ENCODE measurements around the gene KCNQ1.

The KCNQ1 gene

DNA sequence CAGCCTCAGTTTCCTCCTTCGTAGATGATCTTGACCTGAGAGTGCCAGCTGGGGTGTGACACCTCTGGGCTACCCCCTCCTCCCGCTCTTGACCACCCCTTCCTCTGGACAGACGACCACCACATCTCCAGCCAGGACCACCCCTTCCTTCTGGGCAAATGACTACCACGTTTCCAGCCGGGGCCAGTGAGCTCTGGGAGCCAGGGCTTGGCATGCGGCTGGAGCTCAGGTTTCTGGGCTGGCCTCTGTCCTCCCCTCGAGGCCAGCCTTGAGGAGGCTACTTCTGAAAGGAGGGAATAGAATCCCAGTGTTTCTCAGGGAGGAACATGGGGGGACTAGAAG lies 134.1 kb downstream of the KCNQ1 start:
- TF ChIP-seq, protein P1, sequence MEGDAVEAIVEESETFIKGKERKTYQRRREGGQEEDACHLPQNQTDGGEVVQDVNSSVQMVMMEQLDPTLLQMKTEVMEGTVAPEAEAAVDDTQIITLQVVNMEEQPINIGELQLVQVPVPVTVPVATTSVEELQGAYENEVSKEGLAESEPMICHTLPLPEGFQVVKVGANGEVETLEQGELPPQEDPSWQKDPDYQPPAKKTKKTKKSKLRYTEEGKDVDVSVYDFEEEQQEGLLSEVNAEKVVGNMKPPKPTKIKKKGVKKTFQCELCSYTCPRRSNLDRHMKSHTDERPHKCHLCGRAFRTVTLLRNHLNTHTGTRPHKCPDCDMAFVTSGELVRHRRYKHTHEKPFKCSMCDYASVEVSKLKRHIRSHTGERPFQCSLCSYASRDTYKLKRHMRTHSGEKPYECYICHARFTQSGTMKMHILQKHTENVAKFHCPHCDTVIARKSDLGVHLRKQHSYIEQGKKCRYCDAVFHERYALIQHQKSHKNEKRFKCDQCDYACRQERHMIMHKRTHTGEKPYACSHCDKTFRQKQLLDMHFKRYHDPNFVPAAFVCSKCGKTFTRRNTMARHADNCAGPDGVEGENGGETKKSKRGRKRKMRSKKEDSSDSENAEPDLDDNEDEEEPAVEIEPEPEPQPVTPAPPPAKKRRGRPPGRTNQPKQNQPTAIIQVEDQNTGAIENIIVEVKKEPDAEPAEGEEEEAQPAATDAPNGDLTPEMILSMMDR (IDR thresholded peaks at IDR 0.05), result no peak

DNA sequence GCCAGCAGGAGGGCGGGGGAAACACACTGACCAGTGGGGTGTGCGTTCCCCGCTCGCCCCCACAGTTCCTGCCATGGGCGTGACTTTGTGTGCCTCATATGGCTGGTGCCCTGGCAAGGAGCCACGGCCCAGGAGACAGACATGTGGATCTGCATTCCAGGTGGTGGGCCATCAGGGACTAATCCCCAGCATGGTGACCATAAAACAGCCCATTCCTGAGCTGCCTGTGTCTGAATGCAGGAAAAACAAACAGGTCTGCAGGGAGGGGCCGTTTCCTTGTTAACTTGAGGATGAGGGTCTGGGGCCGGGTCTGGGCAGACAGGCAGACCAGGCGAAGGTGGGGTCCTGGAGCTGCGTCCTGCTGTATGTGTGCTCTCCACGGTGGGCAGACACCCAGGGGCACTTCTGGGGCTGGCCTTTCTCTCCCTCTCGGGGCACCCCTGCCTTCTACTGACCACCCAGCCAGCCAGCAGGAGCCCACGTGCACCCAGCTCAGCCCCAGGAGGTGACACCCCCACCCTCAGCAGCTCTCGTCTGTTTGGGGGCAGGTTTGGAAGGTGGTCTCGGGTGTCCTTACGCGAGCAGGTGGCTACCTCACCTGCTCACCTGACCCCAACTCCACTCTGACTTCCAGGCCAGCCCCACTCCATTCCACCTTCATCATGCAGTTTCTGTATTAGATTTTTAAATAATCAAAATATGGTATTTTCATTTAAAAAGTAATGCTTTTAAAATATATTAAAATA lies 134.7 kb downstream of the KCNQ1 start:
- TF ChIP-seq, protein P1 (IDR thresholded peaks at IDR 0.05), result no peak

DNA sequence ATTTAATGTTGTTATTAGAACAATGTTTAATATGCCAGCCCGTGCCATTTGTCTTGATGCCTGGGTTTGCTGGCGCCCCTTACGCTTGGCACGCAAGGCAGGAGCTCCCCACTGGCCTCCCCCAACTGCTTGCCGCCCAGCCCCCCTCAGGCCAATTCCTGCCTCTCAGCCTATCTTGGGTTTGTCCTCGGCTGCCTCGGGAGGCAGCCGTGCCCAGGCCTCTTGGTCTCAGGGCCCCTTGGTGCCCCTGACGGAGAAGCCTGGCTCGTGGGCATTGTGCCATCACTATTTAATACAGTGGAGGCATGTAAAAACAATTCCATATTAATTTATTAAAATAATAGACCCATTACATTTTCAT lies 135.2 kb downstream of the KCNQ1 start:
- TF ChIP-seq, protein P1 (IDR thresholded peaks at IDR 0.05), result no peak

DNA sequence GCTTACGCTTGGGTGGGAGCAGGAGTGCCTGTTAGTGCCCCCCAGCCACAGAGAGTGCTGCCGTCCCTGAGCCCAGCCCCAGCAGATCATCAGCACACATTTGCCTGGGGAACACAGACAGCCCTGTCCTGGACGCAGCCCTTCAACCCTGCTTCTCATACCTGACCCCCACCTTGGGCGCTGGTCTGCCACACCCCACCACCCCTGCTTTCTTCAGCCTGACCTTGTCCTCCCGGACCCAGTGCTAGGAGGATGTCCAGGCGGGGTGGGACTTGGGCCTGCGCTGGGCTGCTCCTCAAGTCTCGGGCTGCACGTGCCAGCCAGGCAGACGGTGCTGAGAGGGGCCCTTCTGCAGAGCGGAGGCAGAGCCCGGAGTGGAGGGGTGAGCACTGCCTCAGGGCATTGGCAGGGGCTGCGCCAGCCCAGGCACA lies 135.8 kb downstream of the KCNQ1 start:
- TF ChIP-seq, protein P1 (IDR thresholded peaks at IDR 0.05), result no peak

DNA sequence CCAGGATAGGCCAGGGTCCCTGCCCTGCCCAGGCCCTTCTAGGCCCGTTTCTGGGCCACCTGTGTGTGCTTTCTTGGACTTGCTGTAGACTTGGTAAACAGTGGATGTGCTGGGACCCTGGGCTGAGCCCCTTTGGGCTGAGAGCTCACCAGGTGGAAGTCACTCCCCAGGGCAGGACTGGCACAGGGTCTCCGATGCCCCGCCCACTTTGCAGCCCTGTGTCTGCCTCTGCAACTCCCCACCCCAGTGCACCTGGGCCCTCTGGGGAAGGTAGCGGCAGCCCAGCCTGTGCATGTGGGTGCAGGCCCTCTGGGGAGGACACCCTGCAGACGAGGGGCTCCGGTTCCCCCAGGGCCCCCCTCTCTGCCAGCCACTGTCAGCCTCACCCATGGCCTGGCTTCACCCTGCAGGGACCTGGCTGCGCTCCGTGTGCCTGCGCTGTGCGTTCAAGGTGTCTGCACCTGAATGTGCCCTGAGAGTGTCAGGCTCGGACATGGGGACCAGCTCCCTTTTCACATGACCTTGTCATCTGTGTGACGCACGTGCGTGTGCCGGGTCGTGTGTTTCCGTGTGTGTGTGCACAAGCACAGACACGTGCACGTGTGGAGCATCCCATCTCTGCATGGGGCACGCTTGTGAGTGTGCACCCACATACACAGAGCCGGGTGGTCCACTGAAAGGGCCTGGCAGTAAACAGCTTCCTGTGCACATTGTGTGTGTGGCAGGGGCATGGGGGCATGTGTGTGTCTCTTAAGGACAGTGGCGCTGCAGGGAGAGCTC lies 136.5 kb downstream of the KCNQ1 start:
- TF ChIP-seq, protein P1 (IDR thresholded peaks at IDR 0.05), result no peak

DNA sequence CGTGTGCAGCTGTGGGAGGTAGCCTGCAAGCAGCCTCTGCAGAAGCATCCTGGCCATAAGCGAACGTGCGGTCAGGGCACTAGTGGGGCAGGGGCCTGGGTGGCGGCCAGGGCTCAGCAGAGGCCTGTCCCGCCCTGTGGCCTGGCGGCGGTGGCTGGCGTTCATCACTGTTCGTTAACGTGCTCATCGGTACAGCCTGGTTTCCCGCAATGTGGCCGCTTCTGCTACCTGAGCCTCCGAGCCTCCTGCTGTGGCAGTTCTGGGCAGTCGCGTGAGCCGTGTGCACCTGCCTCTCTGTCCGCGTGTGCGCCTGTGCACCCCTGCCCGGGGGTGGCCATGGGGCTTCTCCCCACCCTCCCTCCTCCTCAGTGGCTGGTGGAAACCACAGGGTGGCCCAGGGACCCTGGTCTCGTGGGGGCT lies 137.1 kb downstream of the KCNQ1 start:
- TF ChIP-seq, protein P1 (IDR thresholded peaks at IDR 0.05), result no peak

DNA sequence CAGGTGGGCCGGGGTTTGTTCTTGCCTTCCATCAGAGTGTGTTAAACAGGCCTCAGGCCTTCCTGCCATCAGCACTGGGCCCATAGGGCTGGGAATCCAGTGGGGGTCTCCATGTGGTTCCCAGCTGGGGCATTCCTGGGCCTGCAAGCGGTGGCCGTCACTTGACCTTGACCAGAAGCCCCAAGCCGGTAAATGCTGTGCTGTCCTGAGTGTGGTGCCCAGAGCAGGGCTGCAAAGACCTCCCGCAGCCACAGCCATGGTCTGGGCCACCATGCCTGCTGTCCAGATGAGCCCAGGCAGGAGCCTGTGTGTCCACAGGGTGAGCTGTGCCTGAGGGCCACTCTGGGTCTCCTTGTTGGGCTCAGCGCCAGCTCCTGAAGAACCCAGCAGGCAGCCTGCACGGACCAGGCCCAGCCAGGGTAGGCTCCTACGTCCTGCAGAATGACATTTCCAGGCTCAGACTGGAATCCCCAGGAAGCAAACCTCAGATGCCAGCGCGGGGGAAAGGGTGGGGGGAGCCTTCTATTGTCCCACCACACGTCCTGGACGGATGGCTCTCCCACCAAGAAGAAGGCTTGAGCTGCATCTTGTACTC lies 137.6 kb downstream of the KCNQ1 start:
- TF ChIP-seq, protein P1 (IDR thresholded peaks at IDR 0.05), result no peak
